Measurements from ENCODE around the gene NHLRC2. TPM values are rescaled to one million over a fixed set of nuclear protein-coding genes. Genes with fewer than 3 reads are reported as not detected.

The NHLRC2 gene
- total RNA-seq, 1 experiment from 2014 or later, result 30.9 TPM

GRCh38 chr10:113857210-113857609, 2.7 kb downstream of the NHLRC2 start:
- Mint-ChIP-seq H3K9me3 (no peaks in the 10 kb centered on the region; a peak in 1 of 5 replicates), H3K27me3 (ENCODE audit: low read depth) (no peaks in the 10 kb centered on the region), H3K27ac (no peak overlapping the region), H3K4me3 (no peak overlapping the region), H3K4me1 (peaks cover 27 to 29% of the 10 kb centered on the region in 2 experiments), H3K36me3 (ENCODE audit: insufficient read depth in 1 of 3, low read depth in 3 of 3) (peaks cover 18 to 35% (median 31%) of the 10 kb centered on the region in 3 experiments; a peak in 6 of 7 replicates)
- no peak overlapping the region for H3K4me2 ChIP-seq (ENCODE audit: insufficient read depth, insufficient read length, low read length)
- no peak overlapping the region for H3K14ac ChIP-seq (ENCODE audit: insufficient read depth, low read length)
- no peak overlapping the region for H3T11ph ChIP-seq (ENCODE audit: low read length)
- no peaks in the 10 kb centered on the region for H3K27me3 ChIP-seq (ENCODE audit: insufficient read depth, low read length)
- no peak overlapping the region for H3K23ac ChIP-seq (ENCODE audit: insufficient read length, low read depth, low read length)
- no peaks in the 10 kb centered on the region for H3K4me1 ChIP-seq (ENCODE audit: insufficient read depth, low read length)
- H2BK20ac ChIP-seq (ENCODE audit: low read depth, low read length, poor library complexity, severe bottlenecking), result no peak overlapping the region
- H2BK120ac ChIP-seq (ENCODE audit: low read depth, low read length, poor library complexity, severe bottlenecking), result no peak overlapping the region
- no peaks in the 10 kb centered on the region for H3K9me3 ChIP-seq (ENCODE audit: control insufficient read depth, low read depth, low read length)
- H3K79me2 ChIP-seq (ENCODE audit: insufficient read depth, low read length), result peaks cover 9% of the 10 kb centered on the region; the same call in 1 of the 2 replicates
- H2AFZ ChIP-seq (ENCODE audit: low read length), result no peak overlapping the region
- H3K79me1 ChIP-seq (ENCODE audit: insufficient read depth, low read depth, low read length, poor library complexity, severe bottlenecking), result no peaks in the 10 kb centered on the region
- peaks cover 13% of the 10 kb centered on the region for H3K23me2 ChIP-seq (ENCODE audit: insufficient read length, low read depth, low read length, poor library complexity, severe bottlenecking)
- H4K91ac ChIP-seq (ENCODE audit: insufficient read length, low read depth, low read length), result no peak overlapping the region
- H3K18ac ChIP-seq (ENCODE audit: insufficient read length, low read depth, low read length), result no peak overlapping the region
- H2BK12ac ChIP-seq (ENCODE audit: insufficient read length, low read depth, low read length), result no peak overlapping the region
- no peak overlapping the region for H3K27ac ChIP-seq (ENCODE audit: insufficient read length, low read depth, low read length)
- H4K8ac ChIP-seq (replicated peaks; ENCODE audit: insufficient read length, low read depth, low read length), result no peak overlapping the region
- H3K56ac ChIP-seq (ENCODE audit: insufficient read length, low read depth, low read length), result no peak overlapping the region
- TF ChIP-seq CTCF (conservative IDR thresholded peaks at IDR 0.05), result no peak
- no peak for DNase-seq
- H4K20me1 ChIP-seq (ENCODE audit: control insufficient read depth, insufficient read depth, insufficient read length), result no peaks in the 10 kb centered on the region
- H2AK5ac ChIP-seq (ENCODE audit: insufficient read length, low read length), result no peak overlapping the region
- no peak overlapping the region for H2BK15ac ChIP-seq (ENCODE audit: low read depth, low read length)
- H4K5ac ChIP-seq (ENCODE audit: insufficient read length, low read depth, low read length), result no peak overlapping the region
- H3K4ac ChIP-seq (ENCODE audit: low read depth, low read length), result no peak overlapping the region
- no peak overlapping the region for H3K9ac ChIP-seq (ENCODE audit: extremely low read depth, insufficient read length, low read length)
- no peak overlapping the region for H2BK5ac ChIP-seq (ENCODE audit: insufficient read length, low read length)
